HepG2 (cell line): ENCODE measurements around the gene PLXNA3. TPM values are rescaled to one million over a fixed set of nuclear protein-coding genes. Genes with fewer than 3 reads are reported as not detected.

Experiments used
- HNRNPL ChIP-seq: fragments of 200-400 bp; formaldehyde crosslinking; IDR thresholded peaks from 2 replicates; pipeline ENCODE4 v1.6.1; 2017; ENCODE audit warnings: mild to moderate bottlenecking, low read depth, low read length
- IRF9 ChIP-seq: sonication (generic); formaldehyde crosslinking; IDR thresholded peaks from 2 replicates; pipeline ENCODE4 v1.8.0; 2022; ENCODE audit warnings: missing genetic modification reagents, mild to moderate bottlenecking, borderline replicate concordance
- MAZ ChIP-seq, 2 experiments: sonication (generic) in 1 of 2; formaldehyde crosslinking in 1 of 2; IDR thresholded peaks; 2 replicates each; pipeline versions ENCODE4 v1.5.0 to v1.6.1; 2012 to 2020; ENCODE audit warnings: low read depth in 2 of 2, mild to moderate bottlenecking in 2 of 2, borderline replicate concordance in 1 of 2, improper control_type of control experiment in 1 of 2, low read length in 1 of 2, missing genetic modification reagents in 1 of 2, moderate library complexity in 1 of 2
- MED8 ChIP-seq: sonication (generic); formaldehyde crosslinking; IDR thresholded peaks from 2 replicates; pipeline ENCODE4 v1.8.1; 2023; ENCODE audit warnings: mild to moderate bottlenecking, missing genetic modification reagents; ENCODE audit not compliant: insufficient replicate concordance
- MEIS2 ChIP-seq: sonication (generic); formaldehyde crosslinking; IDR thresholded peaks from 2 replicates; pipeline ENCODE4 v1.9.0; 2021; ENCODE audit warnings: mild to moderate bottlenecking, missing genetic modification reagents
- MLLT10 ChIP-seq: sonication (generic); formaldehyde crosslinking; IDR thresholded peaks from 2 replicates; pipeline ENCODE4 v1.4.0; 2020; ENCODE audit warnings: missing genetic modification reagents
- NR0B2 ChIP-seq: sonication (generic); formaldehyde crosslinking; IDR thresholded peaks from 2 replicates; pipeline ENCODE4 v1.4.0; 2020; ENCODE audit warnings: mild to moderate bottlenecking, missing genetic modification reagents
- NR3C1 ChIP-seq: sonication (generic); formaldehyde crosslinking; IDR thresholded peaks from 2 replicates; pipeline ENCODE4 v1.4.0; 2020; ENCODE audit warnings: missing genetic modification reagents
- PRDM10 ChIP-seq: sonication (generic); formaldehyde crosslinking; IDR thresholded peaks from 2 replicates; pipeline ENCODE4 v1.4.0; 2020; ENCODE audit warnings: low read depth, missing genetic modification reagents
- SOX6 ChIP-seq, 2 experiments: fragments of 450-650 bp in 1 of 2; sonication (generic) in 1 of 2; formaldehyde crosslinking in 1 of 2; IDR thresholded peaks; 2 replicates each; pipeline versions ENCODE4 v1.4.0 to v1.6.1; 2017 to 2020; ENCODE audit warnings: antibody characterized with exemption in 1 of 2, mild to moderate bottlenecking in 1 of 2, missing genetic modification reagents in 1 of 2
- THAP11 ChIP-seq: IDR thresholded peaks from 2 replicates; pipeline ENCODE4 v1.6.1; 2016; ENCODE audit warnings: missing biosample characterization, missing genetic modification reagents
- XRCC5 ChIP-seq: fragments of 200-400 bp; formaldehyde crosslinking; optimal IDR thresholded peaks from 2 replicates; pipeline ENCODE3; 2017; ENCODE audit warnings: mild to moderate bottlenecking, low read length
- ZNF17 ChIP-seq: sonication (generic); formaldehyde crosslinking; IDR thresholded peaks from 2 replicates; pipeline ENCODE4 v1.5.0; 2020; ENCODE audit warnings: mild to moderate bottlenecking, missing genetic modification reagents
- ZNF235 ChIP-seq: sonication (generic); formaldehyde crosslinking; IDR thresholded peaks from 2 replicates; pipeline ENCODE4 v1.8.1; 2023; ENCODE audit warnings: mild to moderate bottlenecking, missing genetic modification reagents, borderline replicate concordance
- ZNF263 ChIP-seq: sonication (generic); formaldehyde crosslinking; IDR thresholded peaks from 2 replicates; pipeline ENCODE4 v1.4.0; 2020; ENCODE audit warnings: missing genetic modification reagents
- polyA plus RNA-seq, 8 experiments: library from polyadenylated mRNA; depleted of rRNA in 3 of 8; stranded (reverse) in 7 of 8; unstranded in 1 of 8; fragments of >200 nt; fragmentation: Illumina TruSeq in 4 of 8; extraction: Trizol in 4 of 8; gene quantifications; 2 replicates each; pipeline versions ENCODE4 v1.2.1 to v1.2.3, GENCODE V29; 2011 to 2016; ENCODE audit warnings: low read depth in 4 of 8, missing spikeins in 1 of 8, mixed read lengths in 1 of 8; ENCODE audit not compliant: insufficient read depth in 1 of 8
- total RNA-seq, 5 experiments: library from RNA; depleted of rRNA; stranded (reverse); fragments of >200 nt; fragmentation: Illumina TruSeq; extraction: Trizol; gene quantifications; 2 replicates each; pipeline ENCODE4 v1.2.3, GENCODE V29; 2016; ENCODE audit warnings: low read depth in 1 of 5
- TF ChIP-seq, protein P1 (sequence below): sonication (generic); IDR thresholded peaks from 2 replicates; pipeline ENCODE4 v1.6.1; 2016; ENCODE audit warnings: low read depth, borderline replicate concordance
- TF ChIP-seq, protein P2 (sequence below): sonication (generic); formaldehyde crosslinking; IDR thresholded peaks from 2 replicates; pipeline ENCODE4 v1.9.0; 2021; ENCODE audit warnings: missing genetic modification reagents, borderline replicate concordance
- TF ChIP-seq, protein P3 (sequence below): sonication (generic); formaldehyde crosslinking; conservative IDR thresholded peaks from 2 replicates; pipeline ENCODE4 v1.5.0; 2020; ENCODE audit warnings: missing genetic modification reagents

Gene PLXNA3
- total and polyA plus RNA-seq, 2 of the 13 experiments (the other 11 are each of a cell fraction or from before 2014, with no cell fraction given) = 5.8 to 20.6 TPM

DNA sequence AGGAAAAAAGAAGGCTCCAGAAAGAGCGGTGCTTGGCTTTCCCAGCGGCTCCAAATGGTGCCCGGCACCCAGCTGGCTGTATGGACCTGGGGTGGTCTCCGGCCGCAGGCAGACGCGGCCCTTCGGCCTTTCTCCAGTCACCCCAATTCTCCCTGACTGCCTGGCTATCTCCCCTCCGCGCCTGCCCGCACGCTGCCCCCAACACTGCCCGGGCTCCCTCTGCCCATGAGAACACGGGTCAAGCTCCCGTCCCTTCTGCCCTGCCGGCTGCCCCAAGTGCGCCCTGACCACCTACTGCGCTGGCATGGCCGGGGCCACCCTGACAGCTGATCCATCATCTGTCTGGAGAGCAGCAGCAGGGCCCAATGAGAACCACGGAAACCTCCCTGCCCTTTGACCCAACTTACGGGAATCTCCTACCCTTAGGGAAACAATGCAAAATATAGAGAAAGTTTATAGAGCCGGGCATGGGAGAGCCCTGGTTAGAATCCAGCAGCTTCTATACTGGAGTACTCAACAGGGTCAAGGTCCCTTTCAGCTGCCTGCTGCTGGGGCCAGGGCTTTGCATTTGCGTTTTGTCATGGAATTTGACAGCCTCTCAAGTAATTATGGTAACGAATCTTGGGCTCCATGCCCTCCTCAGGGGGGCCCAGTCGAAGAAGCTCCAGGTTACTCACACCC is 59.2 kb downstream of the PLXNA3 start (continued):
- TF ChIP-seq, protein P1, sequence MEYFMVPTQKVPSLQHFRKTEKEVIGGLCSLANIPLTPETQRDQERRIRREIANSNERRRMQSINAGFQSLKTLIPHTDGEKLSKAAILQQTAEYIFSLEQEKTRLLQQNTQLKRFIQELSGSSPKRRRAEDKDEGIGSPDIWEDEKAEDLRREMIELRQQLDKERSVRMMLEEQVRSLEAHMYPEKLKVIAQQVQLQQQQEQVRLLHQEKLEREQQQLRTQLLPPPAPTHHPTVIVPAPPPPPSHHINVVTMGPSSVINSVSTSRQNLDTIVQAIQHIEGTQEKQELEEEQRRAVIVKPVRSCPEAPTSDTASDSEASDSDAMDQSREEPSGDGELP = peak; percentile 95
- TF ChIP-seq THAP11 (CRISPR knock-in tag) = no peak
- TF ChIP-seq NR3C1 (CRISPR knock-in tag) = no peak
- TF ChIP-seq ZNF263 (CRISPR knock-in tag) = no peak
- TF ChIP-seq MEIS2 (CRISPR knock-in tag) = peak; percentile 96
- no peak for TF ChIP-seq ZNF17
- TF ChIP-seq, protein P2, sequence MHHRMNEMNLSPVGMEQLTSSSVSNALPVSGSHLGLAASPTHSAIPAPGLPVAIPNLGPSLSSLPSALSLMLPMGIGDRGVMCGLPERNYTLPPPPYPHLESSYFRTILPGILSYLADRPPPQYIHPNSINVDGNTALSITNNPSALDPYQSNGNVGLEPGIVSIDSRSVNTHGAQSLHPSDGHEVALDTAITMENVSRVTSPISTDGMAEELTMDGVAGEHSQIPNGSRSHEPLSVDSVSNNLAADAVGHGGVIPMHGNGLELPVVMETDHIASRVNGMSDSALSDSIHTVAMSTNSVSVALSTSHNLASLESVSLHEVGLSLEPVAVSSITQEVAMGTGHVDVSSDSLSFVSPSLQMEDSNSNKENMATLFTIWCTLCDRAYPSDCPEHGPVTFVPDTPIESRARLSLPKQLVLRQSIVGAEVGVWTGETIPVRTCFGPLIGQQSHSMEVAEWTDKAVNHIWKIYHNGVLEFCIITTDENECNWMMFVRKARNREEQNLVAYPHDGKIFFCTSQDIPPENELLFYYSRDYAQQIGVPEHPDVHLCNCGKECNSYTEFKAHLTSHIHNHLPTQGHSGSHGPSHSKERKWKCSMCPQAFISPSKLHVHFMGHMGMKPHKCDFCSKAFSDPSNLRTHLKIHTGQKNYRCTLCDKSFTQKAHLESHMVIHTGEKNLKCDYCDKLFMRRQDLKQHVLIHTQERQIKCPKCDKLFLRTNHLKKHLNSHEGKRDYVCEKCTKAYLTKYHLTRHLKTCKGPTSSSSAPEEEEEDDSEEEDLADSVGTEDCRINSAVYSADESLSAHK (CRISPR knock-in tag) = no peak
- TF ChIP-seq SOX6 (IDR thresholded peaks at IDR 0.05) = no peak
- no peak for TF ChIP-seq SOX6 (CRISPR knock-in tag; IDR thresholded peaks at IDR 0.05)
- TF ChIP-seq MED8 = no peak
- no peak for TF ChIP-seq MAZ (IDR thresholded peaks at IDR 0.05; ENCODE audit: borderline replicate concordance, low read depth, low read length)
- TF ChIP-seq MAZ (CRISPR knock-in tag; IDR thresholded peaks at IDR 0.05; ENCODE audit: low read depth) = no peak
- no peak for TF ChIP-seq IRF9 (CRISPR knock-in tag)
- peak; percentile 78; the same call in 1 of the 2 replicates for TF ChIP-seq HNRNPL
- no peak for TF ChIP-seq ZNF235 (CRISPR knock-in tag)
- TF ChIP-seq MLLT10 (CRISPR knock-in tag) = no peak
- no peak for TF ChIP-seq XRCC5
- no peak for TF ChIP-seq PRDM10 (CRISPR knock-in tag)
- TF ChIP-seq, protein P3, sequence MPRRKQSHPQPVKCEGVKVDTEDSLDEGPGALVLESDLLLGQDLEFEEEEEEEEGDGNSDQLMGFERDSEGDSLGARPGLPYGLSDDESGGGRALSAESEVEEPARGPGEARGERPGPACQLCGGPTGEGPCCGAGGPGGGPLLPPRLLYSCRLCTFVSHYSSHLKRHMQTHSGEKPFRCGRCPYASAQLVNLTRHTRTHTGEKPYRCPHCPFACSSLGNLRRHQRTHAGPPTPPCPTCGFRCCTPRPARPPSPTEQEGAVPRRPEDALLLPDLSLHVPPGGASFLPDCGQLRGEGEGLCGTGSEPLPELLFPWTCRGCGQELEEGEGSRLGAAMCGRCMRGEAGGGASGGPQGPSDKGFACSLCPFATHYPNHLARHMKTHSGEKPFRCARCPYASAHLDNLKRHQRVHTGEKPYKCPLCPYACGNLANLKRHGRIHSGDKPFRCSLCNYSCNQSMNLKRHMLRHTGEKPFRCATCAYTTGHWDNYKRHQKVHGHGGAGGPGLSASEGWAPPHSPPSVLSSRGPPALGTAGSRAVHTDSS (CRISPR knock-in tag) = no peak
- no peak for TF ChIP-seq NR0B2 (CRISPR knock-in tag)
